ENCODE results near the gene ZSCAN2. TPM values are rescaled to one million over a fixed set of nuclear protein-coding genes. Genes with fewer than 3 reads are reported as not detected.
A peak's percentile ranks its signal among the peaks of the same experiment; 100 is the strongest.
"Not testable (repeated sequence)": the region's sequence is repeated elsewhere in the genome, so short reads cannot be mapped to it uniquely, and the experiment has no call there.

ZSCAN2 gene
- total RNA-seq, 1 donor from 2014 or later: 45.6 TPM

DNA sequence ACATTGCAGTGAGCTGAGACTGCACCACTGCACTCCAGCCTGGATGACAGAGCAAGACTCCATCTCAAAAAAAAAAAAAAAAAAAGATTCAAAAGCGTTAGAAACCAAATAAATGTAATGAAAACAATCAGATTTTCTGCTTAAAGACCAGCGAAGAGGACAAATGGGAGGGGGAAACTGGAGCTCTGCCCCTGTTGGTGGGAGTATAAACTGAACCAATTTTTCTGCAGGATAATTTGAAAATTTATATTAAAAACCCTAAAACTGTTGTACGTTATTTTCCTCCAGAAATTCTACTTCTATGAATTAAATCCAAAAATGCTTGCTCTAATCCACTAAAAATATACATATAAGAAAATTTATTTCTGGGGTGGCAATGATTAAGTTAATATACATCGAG is 25.3 kb upstream of the ZSCAN2 start:
- H3K27me3 Mint-ChIP-seq (ENCODE audit: low read depth): no peaks in the 10 kb centered on the region
- peaks cover 20% of the 10 kb centered on the region for H3K4me1 Mint-ChIP-seq
- TF ChIP-seq CTCF (IDR thresholded peaks at IDR 0.05; ENCODE audit: unreplicated experiment): no peak
- H3K9me3 Mint-ChIP-seq: no peaks in the 10 kb centered on the region
- H3K27ac Mint-ChIP-seq: no peak overlapping the region
- no peaks in the 10 kb centered on the region for H3K36me3 Mint-ChIP-seq
- H3K4me3 Mint-ChIP-seq: no peak overlapping the region
- DNase-seq (ENCODE audit: low spot score in 2 of 2, unreplicated experiment in 2 of 2): no peak

DNA sequence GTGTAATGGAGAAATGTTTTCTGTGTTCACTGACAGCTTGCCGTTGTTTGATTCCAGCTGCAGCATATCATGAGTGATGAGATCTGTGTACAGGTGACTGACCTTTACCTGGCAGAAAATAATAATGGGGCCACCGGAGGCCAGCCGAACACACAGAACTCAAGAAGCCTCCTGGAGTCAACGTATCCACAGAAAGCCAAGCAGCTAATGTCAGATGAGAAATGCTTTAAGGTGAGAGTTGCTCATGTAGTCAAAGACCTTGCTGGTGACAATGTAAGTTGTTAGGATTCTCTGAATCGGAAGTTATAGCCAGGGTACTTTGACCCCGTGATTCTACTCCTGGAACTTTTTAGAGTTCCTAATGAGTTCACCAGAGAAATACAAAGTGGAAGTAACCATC is 22.9 kb upstream of the ZSCAN2 start:
- H3K36me3 Mint-ChIP-seq; H3K4me3 Mint-ChIP-seq; H3K9me3 Mint-ChIP-seq; DNase-seq (ENCODE audit: low spot score in 2 of 2, unreplicated experiment in 2 of 2); H3K27ac Mint-ChIP-seq; H3K27me3 Mint-ChIP-seq (ENCODE audit: low read depth): not testable (repeated sequence)
- peaks cover 16% of the 10 kb centered on the region for H3K4me1 Mint-ChIP-seq

- not testable (repeated sequence) for H3K9me3 Mint-ChIP-seq; H3K36me3 Mint-ChIP-seq; H3K27me3 Mint-ChIP-seq (ENCODE audit: low read depth); DNase-seq (ENCODE audit: low spot score in 2 of 2, unreplicated experiment in 2 of 2); H3K4me3 Mint-ChIP-seq
- peaks cover 16% of the 10 kb centered on the region for H3K4me1 Mint-ChIP-seq
- H3K27ac Mint-ChIP-seq: peak overlapping the region; percentile 90
Observed at GRCh38 chr15:84579261-84579721, 21.5 kb upstream of the ZSCAN2 start.

DNA sequence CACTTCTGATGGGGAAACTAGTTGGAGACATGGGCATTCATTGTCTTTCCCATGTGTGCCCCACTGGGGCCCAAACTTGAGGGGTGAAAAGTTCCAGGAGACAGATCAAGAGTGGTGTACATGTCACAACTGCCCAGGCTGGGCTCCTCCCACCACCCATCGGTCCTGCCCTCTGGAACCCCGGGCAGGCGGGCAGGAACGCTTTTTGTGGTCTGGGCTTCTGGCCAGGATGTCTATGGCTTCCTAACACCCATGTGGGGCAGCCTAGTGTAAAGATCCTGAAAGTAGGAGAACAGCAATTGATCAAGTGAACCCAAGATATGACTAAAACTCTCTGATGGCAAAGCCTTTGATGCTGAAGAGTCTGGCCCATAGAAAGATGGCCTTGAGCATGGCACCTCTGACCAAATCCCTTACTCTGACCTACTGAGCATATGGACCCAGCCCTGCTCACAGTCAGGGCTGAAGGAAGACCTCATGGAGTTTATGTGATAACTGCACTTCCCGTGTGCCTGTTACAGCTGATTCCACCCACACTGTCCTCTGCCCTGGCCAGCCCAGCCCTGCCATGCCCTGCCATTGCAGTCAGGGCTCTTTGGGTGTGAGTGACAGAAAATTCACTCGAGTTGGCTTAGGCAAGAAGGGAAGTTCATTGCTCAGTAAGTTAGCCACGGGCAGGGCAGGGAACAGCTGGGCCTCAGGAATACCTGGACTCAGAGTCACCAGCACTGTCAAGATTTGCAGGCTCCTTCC is 19.0 kb upstream of the ZSCAN2 start:
- not testable (repeated sequence) for H3K9me3 Mint-ChIP-seq; H3K36me3 Mint-ChIP-seq; H3K27ac Mint-ChIP-seq; H3K4me3 Mint-ChIP-seq; H3K27me3 Mint-ChIP-seq (ENCODE audit: low read depth); DNase-seq (ENCODE audit: low spot score in 2 of 2, unreplicated experiment in 2 of 2)
- peaks cover 22% of the 10 kb centered on the region for H3K4me1 Mint-ChIP-seq

DNA sequence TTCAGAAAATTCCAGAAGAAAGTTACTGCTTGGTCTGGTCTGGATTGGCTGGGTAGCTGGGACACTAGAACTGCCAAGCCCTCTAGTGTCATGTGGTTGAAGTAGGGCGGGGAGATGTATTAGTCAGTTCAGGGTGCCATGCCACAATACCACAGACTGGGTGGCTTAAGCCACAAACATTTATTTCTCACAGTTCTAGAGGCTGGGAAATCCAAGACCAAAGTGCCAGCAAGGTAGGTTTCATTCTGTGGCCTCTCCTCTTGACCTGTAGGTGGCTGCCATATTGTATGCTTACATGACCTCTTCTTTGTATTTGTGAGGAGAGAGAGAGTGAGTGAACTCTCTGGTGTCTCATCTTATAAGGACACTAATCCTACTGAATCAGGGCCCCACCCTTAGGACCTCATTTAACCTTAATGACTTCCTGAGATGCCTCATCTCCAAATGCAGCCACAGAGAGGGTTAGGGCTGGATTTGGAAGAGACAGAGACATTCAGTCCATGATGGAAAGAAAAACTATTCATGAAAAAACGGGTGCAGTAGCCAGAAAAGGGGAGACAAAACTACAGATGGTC is 18.1 kb upstream of the ZSCAN2 start:
- Mint-ChIP-seq H3K27me3 (ENCODE audit: low read depth) (no peaks in the 10 kb centered on the region), H3K4me1 (peaks cover 29% of the 10 kb centered on the region), H3K27ac (no peak overlapping the region), H3K36me3 (no peaks in the 10 kb centered on the region), H3K9me3 (no peaks in the 10 kb centered on the region), H3K4me3 (no peak overlapping the region)
- no peak for TF ChIP-seq CTCF (IDR thresholded peaks at IDR 0.05; ENCODE audit: unreplicated experiment)
- no peak for DNase-seq (ENCODE audit: low spot score in 2 of 2, unreplicated experiment in 2 of 2)

DNA sequence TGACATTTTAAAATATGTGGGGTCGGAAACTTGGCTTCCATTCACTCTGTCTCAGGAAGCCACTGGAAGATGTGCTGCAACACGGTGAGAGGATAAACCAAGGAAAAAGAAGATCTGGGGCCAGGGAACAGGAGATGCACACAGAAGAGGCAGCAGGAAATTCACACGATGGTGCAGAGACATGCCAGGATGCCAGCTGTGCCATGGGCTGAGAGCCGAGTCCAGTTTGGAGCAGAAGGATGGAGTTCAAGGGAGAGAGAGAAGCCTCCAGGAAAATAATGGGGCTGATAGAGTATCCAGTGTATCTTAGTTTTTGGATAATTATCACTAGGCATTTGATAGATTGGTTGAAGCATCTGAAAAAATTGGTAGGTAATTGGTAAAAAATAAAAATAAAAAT is 16.9 kb upstream of the ZSCAN2 start:
- H3K4me3 Mint-ChIP-seq; DNase-seq (ENCODE audit: low spot score in 2 of 2, unreplicated experiment in 2 of 2); H3K36me3 Mint-ChIP-seq; H3K9me3 Mint-ChIP-seq; H3K27ac Mint-ChIP-seq; H3K27me3 Mint-ChIP-seq (ENCODE audit: low read depth): not testable (repeated sequence)
- peaks cover 33% of the 10 kb centered on the region for H3K4me1 Mint-ChIP-seq

DNA sequence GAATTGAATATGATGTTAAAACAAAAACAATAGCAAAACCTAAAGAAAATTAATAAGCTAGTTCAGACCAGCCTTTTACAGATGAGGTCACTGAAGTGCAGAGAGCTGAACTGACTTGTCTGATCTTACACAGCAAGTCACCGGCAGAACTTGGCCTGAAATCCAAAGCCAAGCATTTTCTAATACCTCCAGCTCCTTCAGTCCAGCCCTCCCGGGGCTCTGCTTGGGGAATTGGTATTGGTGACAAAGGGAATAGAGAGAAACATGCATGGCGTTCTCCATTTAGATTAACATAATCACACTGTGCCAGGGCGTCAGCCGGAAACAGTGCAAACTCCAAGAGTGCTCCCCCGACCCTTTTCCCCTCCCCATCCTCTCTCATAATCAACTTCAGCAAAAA is 14.1 kb upstream of the ZSCAN2 start:
- Mint-ChIP-seq H3K9me3 (no peaks in the 10 kb centered on the region), H3K4me1 (peaks cover 18% of the 10 kb centered on the region), H3K36me3 (no peaks in the 10 kb centered on the region), H3K27me3 (ENCODE audit: low read depth) (no peaks in the 10 kb centered on the region), H3K27ac (no peak overlapping the region), H3K4me3 (no peak overlapping the region)
- no peak for TF ChIP-seq CTCF (IDR thresholded peaks at IDR 0.05; ENCODE audit: unreplicated experiment)
- no peak for DNase-seq (ENCODE audit: low spot score in 2 of 2, unreplicated experiment in 2 of 2)
